GM10266 (cell line): Measurements from ENCODE around the gene FAF2.

ENCODE experiments used
- DNase-seq: peaks from one replicate; pipeline ENCODE4 v3.0.0; 2012; ENCODE audit errors: extremely low spot score
- TF ChIP-seq, protein P1 (sequence below): IDR thresholded peaks from 2 replicates; pipeline ENCODE4 v1.5.1; 2012; ENCODE audit warnings: mild to moderate bottlenecking, low read depth; ENCODE audit not compliant: control insufficient read depth, insufficient read depth; ENCODE audit errors: missing control alignments

The FAF2 gene

DNA sequence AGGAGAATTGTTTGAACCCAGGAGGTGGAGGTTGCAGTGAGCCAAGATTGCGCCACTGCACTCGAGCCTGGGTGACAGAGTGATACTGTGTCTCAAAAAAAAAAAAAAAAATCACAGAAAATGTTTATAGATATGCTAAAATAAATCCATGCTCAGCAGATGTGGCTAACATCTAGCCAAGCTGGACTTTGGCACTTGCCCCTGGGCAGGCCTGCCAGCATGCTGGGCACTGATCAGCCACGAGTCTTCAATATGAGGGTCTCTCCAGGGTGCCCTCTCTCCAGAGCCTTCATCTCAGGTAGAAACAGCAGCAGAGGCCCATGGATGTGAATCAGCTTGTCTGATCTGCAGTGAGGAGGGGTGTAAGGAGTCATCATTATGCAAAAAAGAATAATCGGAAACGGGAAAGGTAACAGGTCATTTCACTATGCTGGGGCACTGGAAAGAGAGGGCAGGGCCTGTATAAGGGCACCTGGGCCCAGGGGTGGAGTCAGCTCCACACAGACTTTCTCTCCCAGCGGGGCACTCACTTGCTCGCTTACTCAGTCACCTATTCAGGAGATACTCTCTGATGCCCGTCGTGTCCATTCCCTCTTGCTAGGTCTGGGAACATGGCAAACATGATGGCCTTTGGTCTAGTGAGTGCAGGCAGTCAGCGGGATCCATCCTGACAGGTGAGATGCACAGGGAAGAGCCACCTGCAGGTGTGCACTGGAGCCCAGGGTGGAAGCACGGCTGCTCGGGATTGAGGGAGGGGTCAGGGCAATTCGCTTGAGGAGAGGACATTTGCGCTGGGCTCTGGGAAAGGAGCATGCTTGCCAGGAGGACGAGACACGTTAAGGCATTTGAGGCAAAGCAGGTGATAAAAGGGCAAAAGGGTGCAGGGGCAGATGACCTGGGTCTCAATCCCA lies 71.9 kb downstream of the FAF2 start:
- TF ChIP-seq, protein P1, sequence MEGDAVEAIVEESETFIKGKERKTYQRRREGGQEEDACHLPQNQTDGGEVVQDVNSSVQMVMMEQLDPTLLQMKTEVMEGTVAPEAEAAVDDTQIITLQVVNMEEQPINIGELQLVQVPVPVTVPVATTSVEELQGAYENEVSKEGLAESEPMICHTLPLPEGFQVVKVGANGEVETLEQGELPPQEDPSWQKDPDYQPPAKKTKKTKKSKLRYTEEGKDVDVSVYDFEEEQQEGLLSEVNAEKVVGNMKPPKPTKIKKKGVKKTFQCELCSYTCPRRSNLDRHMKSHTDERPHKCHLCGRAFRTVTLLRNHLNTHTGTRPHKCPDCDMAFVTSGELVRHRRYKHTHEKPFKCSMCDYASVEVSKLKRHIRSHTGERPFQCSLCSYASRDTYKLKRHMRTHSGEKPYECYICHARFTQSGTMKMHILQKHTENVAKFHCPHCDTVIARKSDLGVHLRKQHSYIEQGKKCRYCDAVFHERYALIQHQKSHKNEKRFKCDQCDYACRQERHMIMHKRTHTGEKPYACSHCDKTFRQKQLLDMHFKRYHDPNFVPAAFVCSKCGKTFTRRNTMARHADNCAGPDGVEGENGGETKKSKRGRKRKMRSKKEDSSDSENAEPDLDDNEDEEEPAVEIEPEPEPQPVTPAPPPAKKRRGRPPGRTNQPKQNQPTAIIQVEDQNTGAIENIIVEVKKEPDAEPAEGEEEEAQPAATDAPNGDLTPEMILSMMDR: no peak
- DNase-seq: no peak

DNA sequence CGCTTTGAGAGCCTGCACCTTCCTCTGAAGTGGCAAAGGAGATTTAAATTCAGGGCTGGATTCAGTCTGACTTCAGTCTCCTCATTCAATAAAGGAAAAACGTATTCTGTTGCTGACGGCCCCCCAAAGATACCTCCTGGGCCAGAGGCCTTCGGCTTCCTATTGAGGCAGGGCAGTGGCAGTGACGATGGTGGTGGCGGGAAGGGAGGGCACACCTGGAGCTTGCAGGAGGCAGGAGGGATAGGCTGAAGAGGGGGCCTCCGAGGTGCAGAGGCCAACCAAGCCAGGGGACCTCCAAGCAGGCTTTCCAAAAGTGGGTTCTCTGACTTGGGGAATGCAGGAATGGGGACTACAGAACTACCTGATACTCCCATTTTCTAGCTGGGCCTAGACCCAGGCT lies 73.1 kb downstream of the FAF2 start:
- TF ChIP-seq, protein P1: no peak

DNA sequence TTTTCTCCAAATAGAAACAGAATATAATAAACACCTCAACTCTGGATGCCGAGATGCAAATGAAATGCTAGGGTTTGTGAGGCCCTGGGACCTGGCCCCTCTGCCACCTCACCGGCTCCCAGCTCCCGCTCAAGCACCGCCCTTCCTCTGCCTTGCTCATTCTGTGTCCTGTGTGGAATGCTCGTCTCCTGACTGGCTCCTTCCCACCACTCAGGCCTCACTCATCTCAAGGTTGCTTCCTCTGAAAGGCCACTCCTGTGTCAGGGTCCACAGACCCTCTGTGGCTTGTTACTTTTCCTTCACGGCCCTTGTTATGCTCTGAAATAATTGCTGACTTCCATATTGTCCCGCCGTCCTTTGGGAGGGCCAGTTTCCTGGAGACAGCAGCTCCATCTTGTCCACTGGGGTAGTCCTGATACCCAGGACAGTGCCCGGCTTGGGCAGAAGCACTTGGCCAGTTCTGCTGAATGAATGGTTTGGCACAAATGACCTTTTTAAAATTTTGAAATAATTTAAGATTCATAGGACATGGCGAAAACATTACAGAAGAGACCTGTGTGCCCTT lies 73.6 kb downstream of the FAF2 start:
- no peak for DNase-seq
- TF ChIP-seq, protein P1: no peak

More for the DNA sequence above, 73.1 kb downstream of the FAF2 start:
- no peak for DNase-seq

DNA sequence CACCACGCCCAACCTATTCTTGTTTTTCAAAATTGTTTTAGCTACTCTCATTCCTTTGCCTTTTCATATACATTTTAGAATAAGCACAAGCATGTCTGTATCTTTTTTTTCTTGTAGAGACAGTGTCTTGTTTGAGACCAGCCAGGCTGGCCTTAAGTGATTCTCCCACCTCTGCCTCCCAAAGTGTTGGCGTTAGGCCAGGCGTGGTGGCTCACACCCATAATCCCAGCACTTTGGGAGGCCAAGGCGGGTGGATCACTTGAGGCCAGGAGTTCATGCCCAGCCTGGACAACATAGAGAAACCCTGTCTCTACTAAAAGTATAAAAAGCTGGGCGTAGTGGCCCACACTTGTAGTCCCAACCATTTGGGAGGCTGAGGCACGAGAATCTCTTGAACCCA lies 76.0 kb downstream of the FAF2 start:
- DNase-seq: no peak
- TF ChIP-seq, protein P1: no peak

DNA sequence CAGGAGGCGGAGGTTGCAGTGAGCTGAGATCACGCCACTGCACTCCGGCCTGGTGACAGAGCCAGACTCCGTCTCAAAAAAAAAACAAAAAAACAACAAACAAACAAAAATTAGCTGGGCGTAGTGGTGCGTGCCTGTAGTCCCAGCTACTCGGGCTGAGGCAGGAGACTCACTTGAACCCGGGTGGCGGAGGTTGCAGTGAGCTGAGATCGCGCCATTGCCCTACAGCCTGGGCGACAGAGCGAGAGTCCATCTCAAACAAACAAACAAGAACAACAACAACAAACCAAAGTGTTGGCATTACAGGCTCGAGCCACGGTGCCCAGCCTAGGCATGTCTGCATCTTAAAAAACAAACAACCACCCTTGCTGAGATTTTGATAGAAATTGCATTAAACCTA lies 76.8 kb downstream of the FAF2 start:
- TF ChIP-seq, protein P1: no peak
- no peak for DNase-seq

DNA sequence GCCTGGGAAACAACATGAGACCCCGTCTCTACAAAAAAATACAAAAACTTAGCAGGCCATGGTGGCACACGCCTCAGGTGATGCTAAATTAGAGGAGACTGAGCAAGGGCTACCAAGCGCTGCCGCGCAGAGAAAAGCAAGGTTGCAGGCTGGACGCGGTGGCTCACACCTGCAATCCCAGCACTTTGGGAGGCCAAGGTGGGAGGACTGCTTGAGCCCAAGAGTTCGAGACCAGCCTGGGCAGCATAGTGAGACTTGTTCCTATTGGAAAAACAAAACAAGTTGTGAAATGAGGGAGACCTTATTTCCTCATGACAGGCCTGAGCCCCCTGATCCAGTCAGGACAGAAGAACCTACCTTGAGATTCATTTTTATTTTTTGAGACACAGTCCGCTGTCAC lies 77.5 kb downstream of the FAF2 start:
- TF ChIP-seq, protein P1: no peak
- no peak for DNase-seq

DNA sequence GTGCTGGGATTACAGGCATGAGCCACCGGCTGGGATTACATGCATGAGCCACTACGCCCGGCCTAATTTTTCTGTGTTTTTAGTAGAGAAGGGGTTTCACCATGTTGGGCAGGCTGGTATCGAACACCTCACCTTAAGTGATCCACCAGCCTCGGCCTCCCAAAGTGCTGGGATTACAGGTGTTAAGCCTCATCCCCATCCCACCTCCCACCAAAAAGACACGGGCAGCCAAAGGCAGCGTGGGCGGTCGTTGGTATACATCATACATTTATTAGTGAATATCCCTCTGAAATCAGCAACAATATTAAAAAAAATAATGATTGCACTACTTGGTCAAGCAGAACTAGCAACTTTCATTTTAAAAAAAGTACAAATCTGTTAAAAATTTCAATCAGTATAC lies 78.3 kb downstream of the FAF2 start:
- DNase-seq: no peak
- TF ChIP-seq, protein P1: no peak
